NOMO-1 treated with DMSO at 0.1 percent for 48 hours (cell line): ENCODE data around the gene CPVL.
"Not testable (repeated sequence)": the region's sequence is repeated elsewhere in the genome, so short reads cannot be mapped to it uniquely, and the experiment has no call there.

ENCODE experiments used
- DNase-seq: peaks from one replicate; lab custom pipeline; 2025; ENCODE audit not compliant: unreplicated experiment; lab: John Stamatoyannopoulos, UW

Gene CPVL

DNA sequence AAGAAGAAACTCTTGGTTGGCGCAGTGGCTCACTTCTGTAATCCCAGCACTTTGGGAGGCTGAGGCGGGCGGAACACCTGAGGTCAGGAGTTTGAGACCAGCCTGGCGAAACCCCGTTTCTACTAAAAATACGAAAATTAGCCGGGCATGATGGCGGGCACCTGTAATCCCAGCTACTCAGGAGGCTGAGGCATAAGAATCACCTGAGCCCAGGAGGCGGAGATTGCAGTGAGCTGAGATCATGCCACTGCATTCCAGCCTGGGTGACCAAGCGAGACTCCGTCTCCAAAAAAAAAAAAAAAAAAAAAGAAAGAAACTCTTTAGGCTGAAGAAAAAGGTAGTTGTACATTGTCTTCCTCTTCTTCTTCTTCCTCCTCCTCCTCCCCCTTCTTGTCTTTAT lies 53.2 kb downstream of the CPVL start:
- not testable (repeated sequence) for DNase-seq

DNA sequence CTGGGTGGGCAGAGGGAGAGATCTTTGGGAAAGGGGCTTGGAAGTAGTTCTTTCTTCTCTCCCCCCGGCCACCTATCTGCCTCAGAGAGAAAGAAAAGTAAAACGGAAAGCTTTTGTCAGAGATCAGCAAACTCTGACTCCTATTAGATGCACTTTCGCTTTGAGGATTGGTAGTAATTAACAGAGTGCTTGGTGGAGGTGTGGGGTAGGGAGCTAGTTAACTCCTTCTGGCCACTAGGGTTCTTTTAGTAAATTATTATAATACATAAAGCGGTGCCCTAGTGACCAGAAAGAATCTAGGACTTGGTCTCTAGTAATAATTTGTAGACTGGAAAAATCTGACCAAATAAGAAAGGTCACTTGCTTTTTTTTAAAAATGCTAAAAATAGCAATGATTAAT lies 54.6 kb downstream of the CPVL start:
- DNase-seq: no peak

DNA sequence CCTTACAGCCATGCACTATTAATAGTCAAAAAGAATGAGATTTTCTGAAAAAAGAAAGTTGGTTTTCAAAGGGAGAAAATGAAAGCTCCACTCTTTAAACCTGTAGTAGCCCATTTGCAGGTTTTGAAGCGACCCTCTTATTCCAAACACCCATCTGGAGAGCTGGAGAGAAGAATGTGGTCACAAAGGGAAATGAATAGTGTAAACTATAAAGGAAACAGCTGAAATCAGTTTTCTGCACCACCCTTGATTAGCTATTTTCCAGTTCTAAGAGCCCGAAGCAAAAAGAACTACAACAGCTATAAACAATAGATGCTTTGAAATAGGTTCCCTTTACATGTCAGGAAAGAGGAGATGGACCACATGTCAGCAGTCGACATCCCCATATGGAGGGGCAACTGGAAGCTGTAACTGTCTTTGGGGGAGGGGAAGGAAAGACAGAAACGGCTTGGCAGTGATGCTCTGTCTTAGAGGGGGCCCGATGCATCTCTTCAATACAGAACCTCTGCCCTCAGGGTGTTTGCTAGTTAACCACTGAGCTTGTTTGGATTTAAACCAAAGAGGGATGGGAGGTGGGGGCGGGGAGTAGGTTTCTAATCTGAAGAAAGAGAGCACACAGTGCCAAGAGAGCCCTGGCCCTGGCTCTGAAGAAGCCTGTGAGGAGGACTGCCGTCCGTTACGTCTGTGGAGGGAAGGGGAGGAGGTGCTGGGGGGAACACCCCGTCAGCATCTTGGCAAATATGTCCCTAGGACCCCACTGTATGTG lies 55.3 kb downstream of the CPVL start:
- no peak for DNase-seq

DNA sequence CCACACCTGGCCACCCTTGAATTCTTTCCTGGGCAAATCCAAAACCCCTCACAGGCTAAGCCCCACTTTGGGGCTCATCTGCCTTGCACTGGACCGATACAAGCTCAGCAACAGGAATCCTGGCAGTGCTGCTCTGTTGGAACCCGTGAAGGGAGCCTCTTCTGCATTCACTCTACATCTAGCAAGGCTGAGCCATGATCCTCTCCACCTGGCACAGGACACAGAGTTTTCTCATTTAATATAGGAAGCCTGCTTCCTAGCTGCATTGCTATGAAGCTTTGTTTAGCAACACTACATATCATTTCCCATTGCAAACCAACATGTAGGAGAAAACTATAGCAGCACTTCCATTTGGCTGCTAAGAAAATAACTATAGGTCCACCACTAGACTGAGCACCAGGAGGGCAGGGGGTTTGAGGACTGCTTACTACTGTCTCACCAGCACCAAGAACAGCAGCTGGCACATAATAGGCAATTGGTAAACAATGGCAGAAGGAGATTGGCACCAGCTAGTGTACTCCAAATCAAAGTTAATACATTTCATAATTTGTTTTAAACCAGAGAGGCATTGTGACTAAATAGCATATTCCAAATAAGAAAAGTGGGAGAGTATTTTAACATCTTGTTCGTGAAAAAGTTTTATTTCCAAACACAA lies 56.1 kb downstream of the CPVL start:
- no peak for DNase-seq

DNA sequence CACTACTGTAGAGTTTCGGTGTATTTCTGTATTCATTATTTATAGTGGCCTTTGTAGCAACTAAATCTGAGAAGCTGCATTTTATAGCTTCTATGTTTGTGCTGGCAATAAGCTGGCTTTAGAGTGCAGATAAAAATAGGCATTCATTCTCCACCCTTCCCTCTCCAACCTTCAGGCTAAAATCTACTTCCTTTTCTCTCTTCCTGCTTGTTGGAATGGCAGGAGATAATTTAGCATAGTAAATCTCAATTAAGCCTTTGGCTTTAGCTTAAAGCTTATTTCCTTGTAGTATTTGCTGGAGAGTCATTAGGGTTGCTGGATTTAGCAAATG lies 58.5 kb downstream of the CPVL start:
- DNase-seq: no peak

DNA sequence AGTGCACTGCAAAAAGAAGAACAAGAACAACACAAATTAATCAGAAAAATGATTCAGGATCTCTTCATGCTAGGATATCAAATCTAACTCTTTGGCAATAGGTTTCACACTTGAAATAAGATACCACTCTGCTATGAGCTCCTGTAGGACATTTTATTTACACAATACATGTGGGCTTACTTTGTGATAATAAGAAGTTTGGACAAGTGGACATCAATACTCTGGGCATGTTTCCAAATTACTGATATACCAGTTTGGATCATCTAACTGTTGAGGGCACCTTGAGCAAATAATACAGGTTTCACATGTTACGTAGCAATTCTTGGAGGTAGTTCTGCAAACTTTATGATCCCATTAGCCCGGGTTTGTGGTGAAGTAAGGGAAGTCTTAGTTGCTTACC lies 59.8 kb downstream of the CPVL start:
- peak; percentile 25 for DNase-seq

DNA sequence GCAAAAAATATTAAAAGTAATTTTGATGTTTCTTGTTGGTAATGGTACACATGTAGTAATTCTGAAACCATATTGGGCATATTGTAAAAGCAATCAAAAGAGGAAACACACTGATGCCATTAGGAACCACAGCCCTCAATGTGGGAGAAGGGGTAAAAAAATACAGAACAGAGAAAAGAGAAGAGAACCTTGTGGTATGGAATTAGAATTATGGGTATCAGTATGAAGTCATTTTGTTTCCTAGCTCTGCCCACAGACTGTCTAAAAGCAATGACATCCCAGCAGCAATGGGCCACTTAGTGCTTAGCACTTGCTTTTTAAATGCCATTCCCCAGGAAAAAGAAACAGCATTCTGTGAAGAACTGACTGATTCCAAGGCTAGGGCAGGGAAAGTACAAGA lies 61.5 kb downstream of the CPVL start:
- DNase-seq: peak; percentile 95

DNA sequence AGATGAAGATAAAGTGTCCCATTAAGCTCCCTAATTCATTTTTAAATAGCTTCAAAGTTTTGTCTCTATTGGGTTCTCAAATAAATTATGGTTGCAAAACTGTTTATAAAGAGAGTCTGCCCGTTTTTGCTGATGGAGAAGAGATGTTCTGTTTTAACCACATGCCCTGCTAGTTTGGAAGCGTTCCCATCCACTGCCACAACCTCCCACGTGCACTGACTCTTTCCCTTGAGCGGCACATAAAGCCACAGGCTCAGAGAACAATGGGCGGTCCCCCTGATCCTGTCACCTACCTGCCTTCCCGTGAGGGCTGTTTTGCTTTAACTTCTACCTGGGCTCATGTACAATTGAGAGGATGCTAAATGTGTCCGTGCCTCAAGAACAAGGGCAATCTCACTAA lies 65.5 kb downstream of the CPVL start:
- no peak for DNase-seq

DNA sequence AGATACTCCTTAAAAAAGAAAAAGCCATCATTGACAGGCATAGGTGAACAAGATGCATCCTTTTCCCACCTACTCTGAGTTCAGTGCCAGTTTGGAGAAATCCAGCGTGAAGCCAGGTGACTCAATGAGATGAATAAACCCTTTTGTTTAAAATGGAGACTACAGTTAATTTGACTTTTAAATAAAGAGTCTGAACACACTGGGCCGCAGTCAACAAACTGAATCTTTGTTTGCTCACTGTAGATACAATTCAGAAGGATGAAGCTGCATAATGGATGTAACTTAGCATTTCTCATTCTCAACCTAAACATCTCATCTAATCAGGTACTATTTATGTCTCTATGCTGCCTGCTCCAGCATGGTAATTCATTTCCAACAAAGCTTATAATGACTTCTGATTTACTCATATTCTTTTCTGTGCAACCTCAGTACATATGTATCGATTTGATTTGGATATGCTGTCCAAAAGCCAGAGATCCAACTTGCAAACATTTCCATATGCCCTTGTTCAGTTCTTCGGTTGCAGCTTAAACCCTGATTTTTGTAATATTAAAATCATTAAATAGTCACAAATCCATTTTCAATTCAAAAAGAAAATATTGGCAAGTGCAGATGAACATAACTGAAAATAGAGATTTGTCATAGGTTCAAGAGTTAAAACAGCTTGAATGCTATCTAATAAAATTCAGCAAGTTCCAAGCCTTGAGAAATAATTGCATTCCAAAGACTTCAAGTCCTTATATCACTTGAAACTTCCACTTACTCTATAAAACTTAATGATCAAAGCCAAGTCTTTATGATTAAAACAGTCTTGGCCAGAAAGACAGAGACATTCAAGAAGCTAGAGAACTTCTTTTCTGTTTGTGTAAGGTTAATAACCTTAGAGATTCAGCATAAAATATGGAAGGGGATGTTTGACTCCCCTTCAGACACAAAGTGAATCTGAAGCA lies 67.8 kb downstream of the CPVL start:
- DNase-seq: no peak

DNA sequence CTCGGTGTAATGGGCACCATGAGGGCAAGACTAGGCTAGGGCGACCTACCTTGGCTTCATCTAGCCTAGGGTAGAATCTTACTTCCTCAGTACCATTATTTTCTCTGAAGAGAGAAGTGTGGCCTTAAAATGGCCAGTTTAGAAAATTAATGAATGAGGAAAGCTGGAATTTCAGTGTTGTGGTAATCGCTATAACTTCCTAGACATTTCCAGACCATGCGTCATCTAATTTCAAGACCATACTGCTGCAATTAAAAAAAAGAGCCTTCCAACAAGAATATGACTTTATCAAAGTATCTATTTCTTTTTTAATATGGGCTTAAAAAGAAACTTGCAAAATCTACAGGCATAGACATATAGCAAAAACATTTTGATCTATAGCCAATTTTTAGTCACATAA lies 68.5 kb downstream of the CPVL start:
- no peak for DNase-seq

DNA sequence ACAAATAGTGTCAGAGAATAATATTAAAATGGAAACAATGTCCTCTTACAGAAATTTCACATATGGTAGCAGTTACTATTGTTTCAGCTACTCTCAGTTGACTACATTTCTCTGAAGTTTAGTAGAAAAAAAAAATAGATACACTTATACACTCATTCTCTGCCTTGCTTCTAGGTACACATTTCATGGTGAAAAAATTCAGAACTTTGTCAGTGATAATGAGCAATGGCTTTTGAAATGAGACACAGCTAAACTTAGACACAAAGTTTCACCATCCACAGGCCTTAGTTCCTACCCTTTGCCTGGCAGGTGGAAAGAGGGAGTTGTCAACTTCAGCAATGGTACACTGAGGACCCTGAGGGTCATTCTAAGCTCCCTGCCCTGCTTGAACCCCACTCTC lies 69.2 kb downstream of the CPVL start:
- no peak for DNase-seq

DNA sequence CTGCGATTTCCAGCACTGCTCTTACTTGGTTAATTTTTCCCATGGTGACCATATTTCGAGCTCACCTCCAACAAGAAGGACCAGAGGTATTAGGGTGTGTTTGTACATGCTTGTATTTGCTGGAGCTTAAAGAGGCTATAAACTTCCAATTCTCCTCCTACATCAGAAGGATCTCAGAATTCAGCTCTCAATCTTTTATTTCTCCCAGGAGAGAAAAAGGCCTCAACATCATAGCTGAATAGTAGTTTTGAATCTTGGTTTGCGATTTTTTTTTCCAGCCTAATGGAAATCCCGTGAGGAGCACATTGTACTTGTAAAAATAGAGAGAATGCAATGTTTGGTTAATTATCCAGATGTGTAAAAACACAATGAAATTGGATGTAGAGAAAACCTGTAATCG lies 69.7 kb downstream of the CPVL start:
- DNase-seq: no peak

DNA sequence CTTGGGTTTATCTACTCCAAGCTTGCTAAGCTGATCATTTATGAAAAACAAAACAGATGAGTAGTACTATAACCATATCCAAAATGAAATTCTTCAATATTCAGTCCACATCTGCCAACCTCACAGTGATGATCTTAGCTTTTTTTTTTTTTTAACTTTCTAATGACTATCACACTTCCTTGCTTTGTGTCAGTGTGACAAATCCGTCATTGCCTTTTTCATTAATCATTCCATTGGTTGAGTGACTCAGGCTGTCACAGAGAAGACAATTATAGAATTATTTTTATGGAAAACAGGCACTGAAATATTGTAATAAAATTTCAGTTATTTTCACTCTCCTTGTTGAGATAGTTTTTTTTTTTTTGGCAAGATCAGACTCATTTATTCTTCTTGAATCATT lies 70.7 kb downstream of the CPVL start:
- DNase-seq: no peak

DNA sequence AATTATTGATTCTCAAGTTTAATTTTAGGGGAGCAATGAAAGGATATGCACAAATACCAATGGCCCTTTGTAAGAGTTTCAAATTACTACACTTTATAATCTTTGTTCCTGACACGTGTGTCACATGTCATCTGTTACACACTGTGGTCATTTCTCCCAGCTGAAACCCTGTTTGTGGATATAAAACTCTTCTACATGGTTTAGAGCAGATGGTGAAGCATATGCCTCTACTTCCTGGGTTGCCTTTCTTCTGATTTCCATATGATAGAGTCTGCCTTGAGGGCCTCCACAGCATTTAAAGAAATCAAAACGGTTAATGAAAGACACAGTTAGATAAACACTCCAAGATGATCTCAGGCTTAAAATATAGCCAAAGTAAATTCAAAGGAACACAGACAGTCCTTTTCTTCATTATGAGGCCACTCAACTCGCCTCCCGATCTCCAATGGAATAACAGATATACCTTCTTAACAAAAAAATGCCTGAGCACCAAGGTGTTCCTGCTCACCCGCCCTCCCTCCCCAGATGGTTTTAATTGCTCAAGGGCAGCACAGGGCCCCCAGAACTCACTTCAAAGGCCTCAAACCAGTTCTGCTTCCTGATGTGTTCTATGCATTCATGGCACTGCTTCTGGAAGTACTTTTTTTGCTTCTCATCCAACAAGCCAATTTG lies 75.0 kb downstream of the CPVL start:
- DNase-seq: no peak

DNA sequence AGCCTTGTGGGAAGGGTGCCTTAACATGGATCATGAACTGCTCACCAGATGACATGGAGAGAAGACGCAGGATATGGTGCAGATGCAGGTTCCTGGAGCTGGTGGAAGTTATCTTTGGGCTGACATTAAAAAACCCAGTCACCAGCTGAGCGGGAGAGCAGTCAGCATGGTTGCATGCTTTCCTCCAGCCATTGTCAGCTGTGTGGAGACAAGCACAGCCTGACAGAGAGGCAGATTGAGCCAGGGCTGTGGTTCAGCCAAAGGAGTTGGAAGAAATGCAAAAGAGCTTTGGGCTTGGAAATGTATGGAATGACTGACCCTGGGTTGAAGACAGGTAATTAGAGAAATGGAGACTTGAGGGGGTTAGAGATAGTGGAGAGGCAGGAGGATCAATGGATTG lies 79.7 kb downstream of the CPVL start:
- no peak for DNase-seq

DNA sequence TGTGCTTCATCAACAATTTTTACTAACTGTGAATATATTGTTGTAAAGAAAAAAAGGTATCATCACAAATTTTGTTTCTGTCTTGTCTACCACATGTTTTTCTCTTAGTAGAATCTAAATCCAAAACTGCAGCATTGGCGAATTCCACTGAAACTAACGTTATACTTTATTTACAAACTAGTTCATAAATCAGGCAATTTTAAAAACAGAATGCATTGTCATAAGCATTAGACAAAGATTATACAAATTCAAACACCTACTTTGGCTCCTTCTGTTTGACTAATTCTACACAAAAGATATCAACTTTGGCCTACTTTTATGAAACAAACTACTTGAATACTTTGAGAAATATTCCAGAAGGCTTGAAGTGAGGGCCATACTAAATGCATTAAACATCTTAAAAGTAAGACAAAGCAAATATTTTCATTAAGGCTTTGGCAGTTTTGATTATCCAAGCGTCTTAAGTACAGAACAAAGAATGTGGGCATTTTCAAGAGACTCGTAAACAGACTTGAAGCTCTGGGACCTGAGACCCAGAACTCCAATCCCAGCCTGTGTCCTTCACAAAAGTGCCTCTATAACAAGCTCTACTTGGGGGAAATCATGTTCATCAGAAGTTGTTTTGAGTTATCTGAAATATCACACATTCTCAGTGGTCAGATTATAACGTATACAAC lies 81.0 kb downstream of the CPVL start:
- DNase-seq: no peak

DNA sequence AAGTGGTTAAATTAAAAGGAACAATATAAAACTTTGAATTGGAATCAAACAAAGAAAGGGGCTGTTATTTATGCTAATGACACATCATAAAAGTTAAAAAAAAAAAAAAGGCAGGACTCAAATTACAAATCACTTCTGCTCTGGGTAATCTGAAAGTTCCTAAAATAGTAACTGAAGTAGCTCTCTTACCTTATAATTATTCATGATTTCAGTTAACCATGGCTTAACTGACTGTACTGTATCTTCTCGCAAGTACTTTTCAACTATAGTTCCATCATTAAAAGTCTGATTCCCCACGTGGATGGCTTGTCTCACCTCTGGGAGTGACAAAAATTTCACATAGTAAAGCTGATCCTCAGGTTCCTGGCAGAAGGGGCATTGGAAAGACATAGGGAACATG lies 82.5 kb downstream of the CPVL start:
- no peak for DNase-seq

DNA sequence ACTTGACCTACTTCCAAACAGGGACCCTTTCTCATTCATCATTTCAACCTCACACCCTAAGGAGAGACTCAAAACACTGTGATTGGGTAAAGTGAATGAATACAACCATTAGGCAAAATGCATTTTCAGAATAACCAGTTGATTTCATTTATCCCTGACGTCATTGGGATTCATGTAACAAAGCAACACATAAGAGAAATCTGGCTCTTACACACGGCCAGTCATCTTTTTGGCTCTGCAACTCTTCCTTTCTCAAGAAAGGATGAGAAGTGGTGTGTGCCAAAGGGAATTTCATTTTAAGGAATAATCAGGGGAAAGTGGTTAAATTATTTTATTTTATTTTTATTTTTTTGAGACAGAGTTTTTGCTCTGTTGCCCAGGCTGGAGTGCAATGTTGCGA lies 83.1 kb downstream of the CPVL start:
- no peak for DNase-seq

DNA sequence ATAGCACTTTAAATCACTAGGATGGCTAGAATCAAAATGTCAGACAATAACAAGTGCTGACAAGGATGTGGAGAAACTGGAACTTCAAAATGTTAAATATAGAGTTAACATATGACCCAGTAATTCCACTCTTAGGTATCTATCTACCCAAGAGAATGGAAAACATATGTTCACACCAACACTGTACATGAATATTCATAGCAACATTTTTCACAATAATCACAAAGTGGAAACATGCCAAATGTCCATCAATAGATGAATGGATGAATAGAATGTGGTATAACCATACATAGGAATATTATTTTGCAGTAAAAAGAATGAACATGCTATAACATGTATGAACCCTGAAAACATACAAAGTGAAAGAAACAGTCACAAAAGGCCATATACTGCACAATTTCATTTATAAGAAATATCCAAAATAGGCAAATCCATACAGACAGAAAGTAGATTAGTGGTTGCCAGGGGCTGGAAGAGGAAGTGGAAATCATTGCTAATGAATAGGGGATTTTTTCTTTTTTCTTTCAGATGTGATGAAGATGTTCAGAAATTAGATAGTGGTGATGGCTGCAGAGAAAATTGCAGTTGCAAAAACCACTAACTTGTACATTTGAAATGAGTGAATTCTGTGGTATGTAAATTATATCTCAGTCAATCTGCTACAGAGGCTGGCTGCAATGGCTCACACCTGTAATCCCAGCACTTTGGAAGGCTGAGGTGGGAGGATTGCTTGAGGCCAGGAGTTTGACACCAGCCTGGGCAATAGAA lies 93.0 kb downstream of the CPVL start:
- DNase-seq: no peak

DNA sequence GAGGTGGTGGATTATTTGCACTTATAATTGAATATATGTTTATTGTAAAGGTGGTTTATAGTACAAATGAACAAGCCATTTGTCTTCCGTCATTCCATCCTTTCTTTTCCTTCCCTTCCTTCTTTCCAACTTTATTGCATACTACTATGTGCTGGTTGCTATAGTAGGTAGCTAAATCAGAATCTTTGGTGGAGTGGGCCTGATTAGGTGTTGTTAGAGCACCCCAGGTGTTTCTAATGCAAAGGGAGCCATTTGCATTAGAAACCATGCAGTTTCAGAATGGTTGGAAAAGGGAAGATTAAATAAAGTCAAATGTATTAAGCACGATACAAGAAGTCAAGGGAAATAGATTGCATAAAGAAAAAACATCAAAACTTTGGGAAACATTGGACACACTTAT lies 99.4 kb downstream of the CPVL start:
- no peak for DNase-seq
